ENCODE data around the gene DPEP2.

DPEP2 gene

GRCh38 chr16:67945392-67945933, 53.8 kb downstream of the DPEP2 start:
- no peak for DNase-seq
- no peak overlapping the region for H2BK15ac ChIP-seq (replicated peaks; ENCODE audit: low read depth)
- no peak overlapping the region for H2BK5ac ChIP-seq (ENCODE audit: low read length)
- no peak overlapping the region for H3K9ac ChIP-seq (ENCODE audit: low read length)
- no peaks in the 10 kb centered on the region for H3K27me3 ChIP-seq (ENCODE audit: insufficient read depth, low read length, poor library complexity)
- no peaks in the 10 kb centered on the region for H3K79me2 ChIP-seq (ENCODE audit: control insufficient read depth, insufficient read depth, low read length)
- no peak overlapping the region for H4K8ac ChIP-seq (ENCODE audit: low read depth, low read length)
- no CpG with 5 or more reads among the region's 24 CpGs for WGBS (ENCODE audit: extremely low coverage, insufficient coverage, low lambda C conversion rate)
- no peak overlapping the region for H3K4ac ChIP-seq (ENCODE audit: low read depth, low read length)
- H2BK120ac ChIP-seq (ENCODE audit: low read depth, low read length) = no peak overlapping the region
- no peak overlapping the region for H3K56ac ChIP-seq (ENCODE audit: low read length)
- no peaks in the 10 kb centered on the region for H3K79me1 ChIP-seq (ENCODE audit: low read length)
- H4K5ac ChIP-seq (ENCODE audit: low read length) = no peak overlapping the region
- no peak overlapping the region for H3K27ac ChIP-seq (ENCODE audit: low read depth, low read length)
- H3K4me2 ChIP-seq (ENCODE audit: low read length) = no peak overlapping the region
- no peaks in the 10 kb centered on the region for H3K4me1 ChIP-seq (ENCODE audit: control insufficient read depth, low read depth, low read length)
- no peak overlapping the region for H3K23ac ChIP-seq (ENCODE audit: low read length)
- no peak overlapping the region for H3K4me3 ChIP-seq (ENCODE audit: low read length)
- H2AK5ac ChIP-seq (ENCODE audit: low read length) = no peak overlapping the region
- peaks cover 12% of the 10 kb centered on the region for H3K36me3 ChIP-seq (ENCODE audit: control insufficient read depth, insufficient read depth, low read length)
- no peak overlapping the region for H3K18ac ChIP-seq (ENCODE audit: low read length)

GRCh38 chr16:67944690-67945391, 54.4 kb downstream of the DPEP2 start:
- no peak overlapping the region for H3K4me3 ChIP-seq (ENCODE audit: low read length)
- no peak overlapping the region for H3K23ac ChIP-seq (ENCODE audit: low read length)
- H3K4me2 ChIP-seq (ENCODE audit: low read length) = no peak overlapping the region
- DNase-seq = no peak
- no peaks in the 10 kb centered on the region for H3K79me2 ChIP-seq (ENCODE audit: control insufficient read depth, insufficient read depth, low read length)
- H2BK120ac ChIP-seq (ENCODE audit: low read depth, low read length) = no peak overlapping the region
- H3K18ac ChIP-seq (ENCODE audit: low read length) = no peak overlapping the region
- no peak overlapping the region for H3K9ac ChIP-seq (ENCODE audit: low read length)
- no peaks in the 10 kb centered on the region for H3K4me1 ChIP-seq (ENCODE audit: control insufficient read depth, low read depth, low read length)
- H2AK5ac ChIP-seq (ENCODE audit: low read length) = no peak overlapping the region
- H4K5ac ChIP-seq (ENCODE audit: low read length) = no peak overlapping the region
- no CpG with 5 or more reads among the region's 24 CpGs for WGBS (ENCODE audit: extremely low coverage, insufficient coverage, low lambda C conversion rate)
- H3K27me3 ChIP-seq (ENCODE audit: insufficient read depth, low read length, poor library complexity) = no peaks in the 10 kb centered on the region
- H3K27ac ChIP-seq (ENCODE audit: low read depth, low read length) = no peak overlapping the region
- H2BK5ac ChIP-seq (ENCODE audit: low read length) = no peak overlapping the region
- no peak overlapping the region for H3K4ac ChIP-seq (ENCODE audit: low read depth, low read length)
- no peak overlapping the region for H4K8ac ChIP-seq (ENCODE audit: low read depth, low read length)
- no peak overlapping the region for H3K56ac ChIP-seq (ENCODE audit: low read length)
- H3K36me3 ChIP-seq (ENCODE audit: control insufficient read depth, insufficient read depth, low read length) = peaks cover 10% of the 10 kb centered on the region
- no peaks in the 10 kb centered on the region for H3K79me1 ChIP-seq (ENCODE audit: low read length)
- H2BK15ac ChIP-seq (replicated peaks; ENCODE audit: low read depth) = no peak overlapping the region

GRCh38 chr16:67943619-67944504, 55.4 kb downstream of the DPEP2 start, which contains the start of gene LCAT:
LCAT (minus strand) TSS chr16:67944120; CDS start chr16:67944101, 19 bp downstream.
- H3K79me1 ChIP-seq (ENCODE audit: low read length) = no peaks in the 10 kb centered on the region
- H3K4me3 ChIP-seq (ENCODE audit: low read length) = no peak within 1 kb of the TSS
- WGBS (ENCODE audit: extremely low coverage, insufficient coverage, low lambda C conversion rate) = no CpG with 5 or more reads among the region's 23 CpGs
- H4K8ac ChIP-seq (ENCODE audit: low read depth, low read length) = no peak within 1 kb of the TSS
- no peak within 1 kb of the TSS for H3K9ac ChIP-seq (ENCODE audit: low read length)
- H3K18ac ChIP-seq (ENCODE audit: low read length) = no peak within 1 kb of the TSS
- H4K5ac ChIP-seq (ENCODE audit: low read length) = no peak within 1 kb of the TSS
- DNase-seq = no peak
- no peaks in the 10 kb centered on the region for H3K79me2 ChIP-seq (ENCODE audit: control insufficient read depth, insufficient read depth, low read length)
- no peaks in the 10 kb centered on the region for H3K27me3 ChIP-seq (ENCODE audit: insufficient read depth, low read length, poor library complexity)
- no peak within 1 kb of the TSS for H3K4ac ChIP-seq (ENCODE audit: low read depth, low read length)
- H3K36me3 ChIP-seq (ENCODE audit: control insufficient read depth, insufficient read depth, low read length) = peaks cover 9% of the 10 kb centered on the region
- H2BK120ac ChIP-seq (ENCODE audit: low read depth, low read length) = no peak within 1 kb of the TSS
- no peak within 1 kb of the TSS for H2AK5ac ChIP-seq (ENCODE audit: low read length)
- no peak within 1 kb of the TSS for H2BK5ac ChIP-seq (ENCODE audit: low read length)
- no peaks in the 10 kb centered on the region for H3K4me1 ChIP-seq (ENCODE audit: control insufficient read depth, low read depth, low read length)
- no peak within 1 kb of the TSS for H3K23ac ChIP-seq (ENCODE audit: low read length)
- no peak within 1 kb of the TSS for H3K4me2 ChIP-seq (ENCODE audit: low read length)
- H3K27ac ChIP-seq (ENCODE audit: low read depth, low read length) = no peak within 1 kb of the TSS
- no peak within 1 kb of the TSS for H2BK15ac ChIP-seq (replicated peaks; ENCODE audit: low read depth)
- H3K56ac ChIP-seq (ENCODE audit: low read length) = no peak within 1 kb of the TSS

- DNase-seq = no peak
- no peak overlapping the region for H3K56ac ChIP-seq (ENCODE audit: low read length)
- no peak overlapping the region for H3K9ac ChIP-seq (ENCODE audit: low read length)
- no peak overlapping the region for H2BK120ac ChIP-seq (ENCODE audit: low read depth, low read length)
- no peak overlapping the region for H4K8ac ChIP-seq (ENCODE audit: low read depth, low read length)
- no peak overlapping the region for H3K27ac ChIP-seq (ENCODE audit: low read depth, low read length)
- no peak overlapping the region for H2AK5ac ChIP-seq (ENCODE audit: low read length)
- no peaks in the 10 kb centered on the region for H3K4me1 ChIP-seq (ENCODE audit: control insufficient read depth, low read depth, low read length)
- H3K4me3 ChIP-seq (ENCODE audit: low read length) = no peak overlapping the region
- no peaks in the 10 kb centered on the region for H3K27me3 ChIP-seq (ENCODE audit: insufficient read depth, low read length, poor library complexity)
- WGBS (ENCODE audit: extremely low coverage, insufficient coverage, low lambda C conversion rate) = no CpG with 5 or more reads among the region's 6 CpGs
- peaks cover 8% of the 10 kb centered on the region for H3K36me3 ChIP-seq (ENCODE audit: control insufficient read depth, insufficient read depth, low read length)
- H3K79me1 ChIP-seq (ENCODE audit: low read length) = no peaks in the 10 kb centered on the region
- H4K5ac ChIP-seq (ENCODE audit: low read length) = no peak overlapping the region
- H3K23ac ChIP-seq (ENCODE audit: low read length) = no peak overlapping the region
- H3K79me2 ChIP-seq (ENCODE audit: control insufficient read depth, insufficient read depth, low read length) = no peaks in the 10 kb centered on the region
- H3K4ac ChIP-seq (ENCODE audit: low read depth, low read length) = no peak overlapping the region
- no peak overlapping the region for H2BK5ac ChIP-seq (ENCODE audit: low read length)
- no peak overlapping the region for H3K18ac ChIP-seq (ENCODE audit: low read length)
- no peak overlapping the region for H3K4me2 ChIP-seq (ENCODE audit: low read length)
- no peak overlapping the region for H2BK15ac ChIP-seq (replicated peaks; ENCODE audit: low read depth)
These were observed 56.0 kb downstream of the DPEP2 start for GRCh38 chr16:67943256-67943618.

- H3K9ac ChIP-seq (ENCODE audit: low read length) = no peak overlapping the region
- no peak overlapping the region for H3K27ac ChIP-seq (ENCODE audit: low read depth, low read length)
- H2AK5ac ChIP-seq (ENCODE audit: low read length) = no peak overlapping the region
- no peak overlapping the region for H2BK15ac ChIP-seq (replicated peaks; ENCODE audit: low read depth)
- DNase-seq = no peak
- H3K56ac ChIP-seq (ENCODE audit: low read length) = no peak overlapping the region
- H3K79me2 ChIP-seq (ENCODE audit: control insufficient read depth, insufficient read depth, low read length) = no peaks in the 10 kb centered on the region
- H3K4me1 ChIP-seq (ENCODE audit: control insufficient read depth, low read depth, low read length) = no peaks in the 10 kb centered on the region
- H3K4me2 ChIP-seq (ENCODE audit: low read length) = no peak overlapping the region
- peaks cover 6% of the 10 kb centered on the region for H3K36me3 ChIP-seq (ENCODE audit: control insufficient read depth, insufficient read depth, low read length)
- H3K79me1 ChIP-seq (ENCODE audit: low read length) = no peaks in the 10 kb centered on the region
- WGBS (ENCODE audit: extremely low coverage, insufficient coverage, low lambda C conversion rate) = no CpG with 5 or more reads among the region's 27 CpGs
- no peak overlapping the region for H4K8ac ChIP-seq (ENCODE audit: low read depth, low read length)
- H2BK120ac ChIP-seq (ENCODE audit: low read depth, low read length) = no peak overlapping the region
- H3K23ac ChIP-seq (ENCODE audit: low read length) = no peak overlapping the region
- H3K4me3 ChIP-seq (ENCODE audit: low read length) = no peak overlapping the region
- H3K27me3 ChIP-seq (ENCODE audit: insufficient read depth, low read length, poor library complexity) = no peaks in the 10 kb centered on the region
- H4K5ac ChIP-seq (ENCODE audit: low read length) = no peak overlapping the region
- H3K4ac ChIP-seq (ENCODE audit: low read depth, low read length) = no peak overlapping the region
- H3K18ac ChIP-seq (ENCODE audit: low read length) = no peak overlapping the region
- no peak overlapping the region for H2BK5ac ChIP-seq (ENCODE audit: low read length)
These were observed 56.6 kb downstream of the DPEP2 start for GRCh38 chr16:67942510-67943255.

All from mesendoderm (in vitro differentiated cells).